ENCODE data around the gene LUC7L3.
A peak's percentile ranks its signal among the peaks of the same experiment; 100 is the strongest.

The LUC7L3 gene

DNA sequence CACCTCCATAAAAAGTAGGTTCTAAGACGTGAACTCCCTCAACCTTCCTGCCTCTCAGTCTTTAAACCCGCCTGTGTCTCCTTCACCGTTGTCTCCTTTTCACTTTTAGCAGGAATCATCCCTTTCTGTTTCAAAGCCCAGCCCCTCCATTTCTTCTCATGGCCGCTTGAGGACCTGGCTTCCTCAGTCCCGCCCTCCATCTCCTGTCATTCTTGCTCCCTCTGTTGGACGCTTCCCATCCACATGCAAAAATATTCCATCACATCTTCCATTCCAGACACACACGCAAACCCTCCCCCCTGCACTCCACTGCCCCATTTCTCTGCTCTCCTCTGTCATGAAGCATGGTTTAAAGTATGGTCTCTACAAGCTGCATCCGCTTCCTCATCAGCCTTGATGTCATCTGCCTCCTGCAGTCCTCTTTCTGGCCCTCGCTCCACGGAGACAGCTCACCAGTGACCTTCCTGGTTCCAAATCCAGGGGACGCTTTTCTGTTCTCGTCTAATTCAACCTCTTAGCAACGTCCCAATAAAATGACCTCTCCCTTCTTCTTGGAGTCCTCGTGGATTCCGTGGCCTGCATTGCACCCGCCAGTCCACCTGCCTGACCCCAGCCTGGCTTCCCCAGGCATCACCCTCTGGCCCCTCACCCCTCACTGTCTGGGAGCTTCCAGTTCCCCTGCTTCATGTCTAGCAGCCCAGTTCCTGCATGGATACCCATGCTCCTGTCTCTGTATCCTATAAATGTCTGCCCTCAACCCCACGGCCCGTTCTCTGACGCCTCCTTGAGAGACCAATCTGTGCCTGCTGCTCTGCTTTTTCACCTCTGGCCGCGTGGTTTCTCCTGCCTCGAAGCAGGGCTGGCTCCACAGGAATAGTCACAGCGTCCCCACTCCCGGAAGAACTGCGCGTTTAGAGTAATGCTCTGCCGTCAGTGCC, 37.9 kb upstream of the LUC7L3 start:
- no peaks in the 10 kb centered on the region for H3K9me3 ChIP-seq (ENCODE audit: low read length)
- H3K4me3 ChIP-seq (ENCODE audit: low read depth in 1 of 2, low read length in 2 of 2): no peak overlapping the region
- H3K27ac ChIP-seq (ENCODE audit: low read depth, low read length): no peak overlapping the region
- H3K9ac ChIP-seq (ENCODE audit: low read length): no peak overlapping the region
- H3K36me3 ChIP-seq (ENCODE audit: insufficient read depth, low read length): no peaks in the 10 kb centered on the region
- no peaks in the 10 kb centered on the region for H3K27me3 ChIP-seq (ENCODE audit: control insufficient read depth in 1 of 2, insufficient read depth in 2 of 2, low read length in 2 of 2)
- peaks cover 11% of the 10 kb centered on the region for H3K4me1 ChIP-seq (ENCODE audit: insufficient read depth, low read length)

DNA sequence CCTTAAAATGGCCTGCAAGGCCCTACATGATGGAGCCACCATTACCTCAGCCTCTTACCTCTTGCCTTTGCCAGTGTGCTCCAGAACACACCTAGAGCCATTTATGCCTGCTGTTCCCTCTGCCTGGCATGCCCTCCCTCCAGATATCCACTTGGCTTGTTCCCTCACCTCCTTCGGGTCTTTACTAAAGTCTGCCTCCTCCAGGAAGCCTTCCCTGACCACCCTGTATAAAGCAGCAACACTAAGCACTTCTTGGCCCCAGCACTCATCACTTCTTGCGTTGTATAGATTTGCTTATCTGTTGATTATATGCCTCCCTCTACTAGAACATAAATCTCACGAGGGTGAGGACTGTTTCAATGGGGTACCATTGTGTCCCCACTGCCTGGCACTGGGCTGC, 37.0 kb upstream of the LUC7L3 start:
- Histone ChIP-seq H3K27ac (ENCODE audit: low read depth, low read length) (no peak overlapping the region), H3K4me3 (ENCODE audit: low read depth in 1 of 2, low read length in 2 of 2) (no peak overlapping the region), H3K9me3 (ENCODE audit: low read length) (no peaks in the 10 kb centered on the region), H3K27me3 (ENCODE audit: control insufficient read depth in 1 of 2, insufficient read depth in 2 of 2, low read length in 2 of 2) (no peaks in the 10 kb centered on the region), H3K9ac (ENCODE audit: low read length) (no peak overlapping the region), H3K36me3 (ENCODE audit: insufficient read depth, low read length) (no peaks in the 10 kb centered on the region), H3K4me1 (ENCODE audit: insufficient read depth, low read length) (peaks cover 20% of the 10 kb centered on the region)

DNA sequence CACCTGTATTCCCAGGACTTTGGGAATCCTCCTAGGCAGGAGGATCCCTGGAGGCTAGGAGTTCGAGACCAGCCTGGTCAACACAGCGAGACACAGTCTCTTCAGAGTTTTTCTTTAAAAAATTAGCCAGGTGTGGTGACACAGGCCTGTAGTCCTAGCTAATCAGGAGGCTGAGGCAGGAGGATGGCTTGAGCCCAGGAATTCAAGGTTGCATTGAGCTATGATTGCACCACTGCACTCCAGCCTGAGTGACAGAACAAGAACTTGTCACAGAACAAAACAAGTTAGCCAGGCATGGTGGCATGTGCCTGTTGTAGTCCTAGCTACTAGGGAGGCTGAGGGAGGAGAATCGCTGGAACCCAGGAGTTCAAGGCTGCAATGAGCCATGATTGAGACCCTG, 36.5 kb upstream of the LUC7L3 start:
- Histone ChIP-seq H3K9me3 (ENCODE audit: low read length) (no peaks in the 10 kb centered on the region), H3K4me1 (ENCODE audit: insufficient read depth, low read length) (peaks cover 20% of the 10 kb centered on the region), H3K9ac (ENCODE audit: low read length) (no peak overlapping the region), H3K27ac (ENCODE audit: low read depth, low read length) (no peak overlapping the region), H3K27me3 (ENCODE audit: control insufficient read depth in 1 of 2, insufficient read depth in 2 of 2, low read length in 2 of 2) (no peaks in the 10 kb centered on the region), H3K36me3 (ENCODE audit: insufficient read depth, low read length) (no peaks in the 10 kb centered on the region), H3K4me3 (ENCODE audit: low read depth in 1 of 2, low read length in 2 of 2) (no peak overlapping the region)

DNA sequence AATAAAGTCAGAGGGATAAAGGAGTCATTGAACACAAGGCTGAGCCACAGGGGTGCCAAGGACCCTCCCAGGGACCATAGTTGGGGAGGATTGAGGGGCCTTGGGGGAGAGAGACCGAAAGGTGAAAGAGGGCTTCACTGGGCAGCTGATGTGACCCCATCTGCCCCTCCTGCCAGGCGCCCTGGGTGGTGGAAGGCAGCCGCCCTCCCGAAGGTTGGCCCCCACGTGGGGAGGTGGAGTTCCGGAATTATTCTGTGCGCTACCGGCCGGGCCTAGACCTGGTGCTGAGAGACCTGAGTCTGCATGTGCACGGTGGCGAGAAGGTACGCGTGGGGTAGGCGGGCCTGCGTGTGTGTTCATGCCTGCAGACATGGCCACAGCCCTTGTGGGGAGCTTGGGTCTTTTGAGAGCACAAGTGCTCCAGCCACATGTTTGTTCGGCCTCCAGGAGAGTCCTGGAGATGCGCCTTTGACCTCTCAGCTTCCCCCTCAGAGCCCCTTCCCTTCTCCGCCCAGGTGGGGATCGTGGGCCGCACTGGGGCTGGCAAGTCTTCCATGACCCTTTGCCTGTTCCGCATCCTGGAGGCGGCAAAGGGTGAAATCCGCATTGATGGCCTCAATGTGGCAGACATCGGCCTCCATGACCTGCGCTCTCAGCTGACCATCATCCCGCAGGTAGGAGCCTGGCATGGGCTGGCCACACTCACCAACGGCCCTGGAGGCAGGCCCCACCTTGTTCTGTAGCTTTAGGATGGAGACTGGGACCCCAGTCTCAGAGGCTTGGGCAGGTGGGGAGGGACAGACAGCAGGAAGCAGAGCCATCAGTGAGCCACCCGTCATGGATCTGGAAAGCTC, 35.7 kb upstream of the LUC7L3 start:
- no peak overlapping the region for H3K9ac ChIP-seq (ENCODE audit: low read length)
- no peak overlapping the region for H3K4me3 ChIP-seq (ENCODE audit: low read depth in 1 of 2, low read length in 2 of 2)
- H3K27ac ChIP-seq (ENCODE audit: low read depth, low read length): no peak overlapping the region
- H3K9me3 ChIP-seq (ENCODE audit: low read length): no peaks in the 10 kb centered on the region
- peaks cover 20% of the 10 kb centered on the region for H3K4me1 ChIP-seq (ENCODE audit: insufficient read depth, low read length)
- no peaks in the 10 kb centered on the region for H3K36me3 ChIP-seq (ENCODE audit: insufficient read depth, low read length)
- no peaks in the 10 kb centered on the region for H3K27me3 ChIP-seq (ENCODE audit: control insufficient read depth in 1 of 2, insufficient read depth in 2 of 2, low read length in 2 of 2)

DNA sequence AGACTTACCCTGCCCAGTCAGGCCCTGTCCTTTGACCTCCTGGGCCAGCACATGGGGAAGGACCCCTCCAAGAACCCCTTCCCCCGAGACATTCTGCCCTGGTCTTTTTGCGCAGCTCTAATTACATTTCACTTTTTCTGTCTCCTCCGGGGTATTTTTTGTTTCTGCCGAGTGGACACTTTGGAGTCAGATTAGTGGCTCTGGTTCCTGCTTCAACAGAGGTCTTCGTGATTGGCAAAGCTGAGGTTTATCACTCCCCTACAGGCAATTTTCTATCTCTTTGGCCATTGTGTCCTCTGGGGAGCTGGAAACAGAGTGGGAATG, 35.2 kb upstream of the LUC7L3 start:
- H3K27ac ChIP-seq (ENCODE audit: low read depth, low read length): no peak overlapping the region
- no peak overlapping the region for H3K4me3 ChIP-seq (ENCODE audit: low read depth in 1 of 2, low read length in 2 of 2)
- no peak overlapping the region for H3K9ac ChIP-seq (ENCODE audit: low read length)
- peaks cover 20% of the 10 kb centered on the region for H3K4me1 ChIP-seq (ENCODE audit: insufficient read depth, low read length)
- no peaks in the 10 kb centered on the region for H3K27me3 ChIP-seq (ENCODE audit: control insufficient read depth in 1 of 2, insufficient read depth in 2 of 2, low read length in 2 of 2)
- H3K9me3 ChIP-seq (ENCODE audit: low read length): no peaks in the 10 kb centered on the region
- no peaks in the 10 kb centered on the region for H3K36me3 ChIP-seq (ENCODE audit: insufficient read depth, low read length)

DNA sequence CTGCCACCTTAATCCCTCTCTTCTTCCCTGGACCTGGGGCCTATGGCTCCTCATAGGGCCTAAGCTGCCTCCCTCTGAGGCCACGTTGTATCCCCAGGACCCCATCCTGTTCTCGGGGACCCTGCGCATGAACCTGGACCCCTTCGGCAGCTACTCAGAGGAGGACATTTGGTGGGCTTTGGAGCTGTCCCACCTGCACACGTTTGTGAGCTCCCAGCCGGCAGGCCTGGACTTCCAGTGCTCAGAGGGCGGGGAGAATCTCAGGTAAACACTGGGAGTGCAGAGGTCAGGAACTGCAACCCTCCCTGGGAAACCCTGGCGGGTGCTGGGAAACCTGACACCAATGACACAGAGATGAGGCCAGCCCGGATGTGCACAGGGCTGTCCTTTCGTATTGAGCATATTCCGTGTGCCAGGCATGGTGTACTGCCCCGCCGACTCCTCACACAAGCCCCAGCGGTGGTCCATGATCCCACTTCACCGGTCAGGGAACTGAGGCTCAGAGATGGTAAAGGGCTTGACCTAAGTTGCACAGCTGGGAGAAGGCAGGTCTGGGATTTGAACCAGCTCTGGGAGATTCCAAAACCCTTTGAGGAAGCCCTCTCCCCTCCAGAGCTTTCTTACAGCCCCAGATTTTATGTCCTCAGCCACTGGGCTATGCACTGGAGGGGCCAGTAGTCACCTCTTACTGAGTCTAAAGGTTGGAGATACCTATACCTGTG, 34.6 kb upstream of the LUC7L3 start:
- no peaks in the 10 kb centered on the region for H3K27me3 ChIP-seq (ENCODE audit: control insufficient read depth in 1 of 2, insufficient read depth in 2 of 2, low read length in 2 of 2)
- H3K4me3 ChIP-seq (ENCODE audit: low read depth in 1 of 2, low read length in 2 of 2): no peak overlapping the region
- H3K4me1 ChIP-seq (ENCODE audit: insufficient read depth, low read length): peaks cover 20% of the 10 kb centered on the region
- H3K36me3 ChIP-seq (ENCODE audit: insufficient read depth, low read length): no peaks in the 10 kb centered on the region
- H3K9me3 ChIP-seq (ENCODE audit: low read length): no peaks in the 10 kb centered on the region
- H3K9ac ChIP-seq (ENCODE audit: low read length): no peak overlapping the region
- no peak overlapping the region for H3K27ac ChIP-seq (ENCODE audit: low read depth, low read length)

DNA sequence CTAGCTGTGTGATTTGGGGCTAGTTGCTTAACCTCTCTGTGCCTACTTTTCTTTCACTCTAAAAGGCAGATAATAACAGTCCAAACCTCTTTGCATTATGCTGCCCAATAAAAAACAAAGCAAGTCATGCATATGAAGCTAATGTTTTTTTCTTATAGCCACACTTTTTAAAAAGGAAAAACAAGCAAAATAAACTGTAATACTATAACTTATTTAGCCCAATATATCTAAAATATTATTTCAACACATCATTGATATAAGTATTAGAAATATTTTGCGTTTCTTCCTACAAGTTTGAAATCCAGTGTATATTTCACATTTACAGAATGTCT, 34.1 kb upstream of the LUC7L3 start:
- H3K9me3 ChIP-seq (ENCODE audit: low read length): no peaks in the 10 kb centered on the region
- H3K4me3 ChIP-seq (ENCODE audit: low read depth in 1 of 2, low read length in 2 of 2): no peak overlapping the region
- no peaks in the 10 kb centered on the region for H3K36me3 ChIP-seq (ENCODE audit: insufficient read depth, low read length)
- no peak overlapping the region for H3K9ac ChIP-seq (ENCODE audit: low read length)
- H3K27ac ChIP-seq (ENCODE audit: low read depth, low read length): no peak overlapping the region
- peaks cover 20% of the 10 kb centered on the region for H3K4me1 ChIP-seq (ENCODE audit: insufficient read depth, low read length)
- H3K27me3 ChIP-seq (ENCODE audit: control insufficient read depth in 1 of 2, insufficient read depth in 2 of 2, low read length in 2 of 2): no peaks in the 10 kb centered on the region

DNA sequence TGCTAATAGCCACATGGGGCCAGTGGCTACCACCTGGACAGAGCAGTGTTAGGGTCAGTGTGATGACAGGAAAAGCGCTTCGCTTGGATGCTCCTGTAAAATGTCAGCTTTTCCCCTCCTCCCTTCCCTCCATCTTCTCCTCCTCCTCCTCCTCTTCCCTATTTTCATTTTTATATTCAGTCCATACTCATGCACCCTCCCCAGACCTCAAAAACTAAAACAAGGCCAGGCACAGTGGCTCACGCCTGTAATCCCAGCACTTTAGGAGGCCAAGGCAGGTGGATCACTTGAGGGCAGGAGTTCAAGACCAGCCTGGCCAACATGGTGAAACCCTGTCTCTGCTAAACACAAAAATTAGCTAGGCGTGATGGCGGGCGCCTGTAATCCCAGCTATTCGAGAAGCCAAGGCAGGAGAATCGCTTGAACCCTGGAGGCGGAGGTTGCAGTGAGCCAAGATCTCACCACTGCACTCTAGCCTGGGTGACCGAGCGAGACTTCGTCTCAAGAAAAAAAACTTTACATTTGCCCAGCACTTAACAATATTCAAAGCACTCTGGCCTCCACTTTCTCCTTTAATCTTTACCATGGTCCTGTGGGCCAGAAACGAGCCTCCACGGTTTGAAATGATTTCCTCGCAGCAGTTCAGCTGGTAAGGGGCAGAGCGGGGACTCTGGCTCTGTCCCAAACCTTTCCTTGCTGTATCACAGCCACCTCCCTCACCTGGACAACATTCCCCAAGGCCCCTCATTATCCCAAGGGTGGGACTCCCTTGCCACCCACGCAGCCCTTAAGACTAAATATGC, 33.5 kb upstream of the LUC7L3 start:
- Histone ChIP-seq H3K9ac (ENCODE audit: low read length) (no peak overlapping the region), H3K9me3 (ENCODE audit: low read length) (no peaks in the 10 kb centered on the region), H3K4me3 (ENCODE audit: low read depth in 1 of 2, low read length in 2 of 2) (no peak overlapping the region), H3K27me3 (ENCODE audit: control insufficient read depth in 1 of 2, insufficient read depth in 2 of 2, low read length in 2 of 2) (no peaks in the 10 kb centered on the region), H3K4me1 (ENCODE audit: insufficient read depth, low read length) (peaks cover 23% of the 10 kb centered on the region), H3K36me3 (ENCODE audit: insufficient read depth, low read length) (no peaks in the 10 kb centered on the region), H3K27ac (ENCODE audit: low read depth, low read length) (no peak overlapping the region)

DNA sequence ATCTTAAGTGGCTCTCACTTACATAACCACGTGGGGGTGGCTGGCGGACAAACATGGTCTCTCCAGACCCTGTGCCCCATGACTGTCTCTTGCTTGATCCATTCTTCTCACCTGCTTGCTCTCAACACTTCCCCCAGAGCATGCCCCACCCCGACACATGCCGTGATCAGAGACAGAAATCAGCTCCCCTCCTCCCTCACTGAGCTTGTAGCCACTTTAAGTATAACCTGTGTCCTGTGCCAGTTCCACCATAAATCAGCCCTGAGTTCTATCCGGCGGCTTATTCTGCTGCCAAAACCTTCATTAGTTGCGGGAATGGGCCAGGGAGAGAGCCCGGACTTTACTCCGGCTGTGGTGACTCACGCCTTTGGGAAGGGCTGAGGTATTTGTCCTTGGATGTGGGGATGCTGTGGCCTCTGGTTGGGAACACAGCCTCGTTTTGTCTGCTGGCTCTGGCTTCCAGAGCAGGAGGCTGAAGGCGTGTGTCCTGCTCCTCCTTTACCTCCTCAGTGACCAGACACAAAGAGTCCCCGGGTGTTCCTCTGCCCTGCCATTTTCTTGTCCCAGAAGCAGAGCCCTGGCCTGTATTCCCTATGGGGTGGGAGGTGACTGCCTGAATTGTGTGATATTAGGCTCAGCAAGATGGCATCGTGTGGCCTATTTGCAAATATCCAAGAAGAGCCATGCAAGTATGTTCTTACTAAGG, 32.8 kb upstream of the LUC7L3 start:
- H3K4me1 ChIP-seq (ENCODE audit: insufficient read depth, low read length): peaks cover 24% of the 10 kb centered on the region
- H3K4me3 ChIP-seq (ENCODE audit: low read depth in 1 of 2, low read length in 2 of 2): no peak overlapping the region
- H3K9ac ChIP-seq (ENCODE audit: low read length): no peak overlapping the region
- H3K9me3 ChIP-seq (ENCODE audit: low read length): no peaks in the 10 kb centered on the region
- peak overlapping the region; percentile 35 for H3K27ac ChIP-seq (ENCODE audit: low read depth, low read length)
- no peaks in the 10 kb centered on the region for H3K27me3 ChIP-seq (ENCODE audit: control insufficient read depth in 1 of 2, insufficient read depth in 2 of 2, low read length in 2 of 2)
- H3K36me3 ChIP-seq (ENCODE audit: insufficient read depth, low read length): peaks cover 5% of the 10 kb centered on the region

DNA sequence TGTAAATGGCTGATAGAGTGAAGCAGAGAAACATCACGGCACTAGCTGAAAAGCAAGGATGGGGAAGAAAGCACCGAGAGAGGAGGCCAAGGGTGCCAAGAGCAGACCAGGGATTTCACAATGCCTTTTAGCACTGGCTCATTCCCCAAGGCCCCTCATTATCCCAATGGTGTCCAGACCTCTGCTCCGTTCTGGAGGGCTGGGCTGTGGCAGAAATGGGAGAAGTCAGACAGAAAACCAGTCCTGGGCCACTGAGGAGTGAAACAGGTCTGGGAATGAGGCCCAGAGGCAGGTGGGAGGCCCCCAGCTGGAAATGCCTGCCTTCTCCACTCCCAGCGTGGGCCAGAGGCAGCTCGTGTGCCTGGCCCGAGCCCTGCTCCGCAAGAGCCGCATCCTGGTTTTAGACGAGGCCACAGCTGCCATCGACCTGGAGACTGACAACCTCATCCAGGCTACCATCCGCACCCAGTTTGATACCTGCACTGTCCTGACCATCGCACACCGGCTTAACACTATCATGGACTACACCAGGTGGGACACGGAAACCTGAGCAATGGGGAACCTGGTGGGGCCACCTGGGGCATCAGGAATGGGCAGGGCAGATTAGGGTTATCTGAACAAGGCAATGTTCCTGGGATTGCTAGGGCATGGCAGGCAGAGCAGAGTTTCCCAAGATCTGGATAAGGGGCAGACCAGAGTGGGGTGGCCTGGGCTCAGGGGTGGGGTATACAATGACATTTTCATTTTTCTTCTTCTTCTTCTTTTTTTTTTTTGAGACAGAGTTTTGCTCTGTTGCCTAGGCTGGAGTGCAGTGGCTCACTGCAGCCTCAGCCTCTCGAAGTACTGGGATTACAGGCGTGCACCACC, 32.0 kb upstream of the LUC7L3 start:
- Histone ChIP-seq H3K36me3 (ENCODE audit: insufficient read depth, low read length) (peaks cover 9% of the 10 kb centered on the region), H3K9ac (ENCODE audit: low read length) (no peak overlapping the region), H3K4me3 (ENCODE audit: low read depth in 1 of 2, low read length in 2 of 2) (no peak overlapping the region), H3K4me1 (ENCODE audit: insufficient read depth, low read length) (peaks cover 31% of the 10 kb centered on the region), H3K27ac (ENCODE audit: low read depth, low read length) (peak overlapping the region; percentile 35), H3K9me3 (ENCODE audit: low read length) (no peaks in the 10 kb centered on the region), H3K27me3 (ENCODE audit: control insufficient read depth in 1 of 2, insufficient read depth in 2 of 2, low read length in 2 of 2) (no peaks in the 10 kb centered on the region)

Measured in muscle layer of colon (tissue), 2 donors.